GM21619 (cell line): ENCODE data around the gene PLPPR5.

Experiments used
- ATAC-seq: cut with Tn5 transposase; IDR thresholded peaks from one replicate; pipeline ENCODE4 v1.9.1; 2021; ENCODE audit not compliant: unreplicated experiment

The PLPPR5 gene

GRCh38 chr1:98969798-98970490 is 34.7 kb downstream of the PLPPR5 start:
- no peak for ATAC-seq

- ATAC-seq, result no peak
These were observed 37.5 kb downstream of the PLPPR5 start for GRCh38 chr1:98967122-98967521.

- ATAC-seq, result no peak
These were observed 39.3 kb downstream of the PLPPR5 start for GRCh38 chr1:98965394-98965793.

GRCh38 chr1:98964198-98964597 is 40.5 kb downstream of the PLPPR5 start:
- no peak for ATAC-seq

GRCh38 chr1:98963064-98963758 is 41.5 kb downstream of the PLPPR5 start:
- ATAC-seq, result no peak

- ATAC-seq, result no peak
These were observed 42.5 kb downstream of the PLPPR5 start for GRCh38 chr1:98962156-98962555.

- no peak for ATAC-seq
These were observed 55.0 kb downstream of the PLPPR5 start for GRCh38 chr1:98949621-98950020.

GRCh38 chr1:98949166-98949565 is 55.5 kb downstream of the PLPPR5 start:
- ATAC-seq, result no peak

GRCh38 chr1:98947071-98947470 is 57.6 kb downstream of the PLPPR5 start:
- no peak for ATAC-seq

GRCh38 chr1:98940722-98941079 is 64.0 kb downstream of the PLPPR5 start:
- no peak for ATAC-seq

- no peak for ATAC-seq
These were observed 64.5 kb downstream of the PLPPR5 start for GRCh38 chr1:98940069-98940721.

- no peak for ATAC-seq
These were observed 65.2 kb downstream of the PLPPR5 start for GRCh38 chr1:98939471-98939870.

GRCh38 chr1:98937347-98937746 is 67.3 kb downstream of the PLPPR5 start:
- no peak for ATAC-seq

- no peak for ATAC-seq
These were observed 72.5 kb downstream of the PLPPR5 start for GRCh38 chr1:98932184-98932583.

GRCh38 chr1:98931128-98931835 is 73.4 kb downstream of the PLPPR5 start:
- no peak for ATAC-seq

- ATAC-seq, result no peak
These were observed 75.2 kb downstream of the PLPPR5 start for GRCh38 chr1:98929437-98929836.

GRCh38 chr1:98926597-98926996 is 78.1 kb downstream of the PLPPR5 start:
- ATAC-seq, result no peak

- ATAC-seq, result no peak
These were observed 79.7 kb downstream of the PLPPR5 start for GRCh38 chr1:98924977-98925376.

GRCh38 chr1:98923667-98924066 is 81.0 kb downstream of the PLPPR5 start:
- ATAC-seq, result no peak

- ATAC-seq, result no peak
These were observed 82.8 kb downstream of the PLPPR5 start for GRCh38 chr1:98921817-98922216.

GRCh38 chr1:98920441-98921110 is 84.1 kb downstream of the PLPPR5 start:
- ATAC-seq, result no peak
